Measurements from ENCODE around the gene DIS3L2.

Gene DIS3L2

DNA sequence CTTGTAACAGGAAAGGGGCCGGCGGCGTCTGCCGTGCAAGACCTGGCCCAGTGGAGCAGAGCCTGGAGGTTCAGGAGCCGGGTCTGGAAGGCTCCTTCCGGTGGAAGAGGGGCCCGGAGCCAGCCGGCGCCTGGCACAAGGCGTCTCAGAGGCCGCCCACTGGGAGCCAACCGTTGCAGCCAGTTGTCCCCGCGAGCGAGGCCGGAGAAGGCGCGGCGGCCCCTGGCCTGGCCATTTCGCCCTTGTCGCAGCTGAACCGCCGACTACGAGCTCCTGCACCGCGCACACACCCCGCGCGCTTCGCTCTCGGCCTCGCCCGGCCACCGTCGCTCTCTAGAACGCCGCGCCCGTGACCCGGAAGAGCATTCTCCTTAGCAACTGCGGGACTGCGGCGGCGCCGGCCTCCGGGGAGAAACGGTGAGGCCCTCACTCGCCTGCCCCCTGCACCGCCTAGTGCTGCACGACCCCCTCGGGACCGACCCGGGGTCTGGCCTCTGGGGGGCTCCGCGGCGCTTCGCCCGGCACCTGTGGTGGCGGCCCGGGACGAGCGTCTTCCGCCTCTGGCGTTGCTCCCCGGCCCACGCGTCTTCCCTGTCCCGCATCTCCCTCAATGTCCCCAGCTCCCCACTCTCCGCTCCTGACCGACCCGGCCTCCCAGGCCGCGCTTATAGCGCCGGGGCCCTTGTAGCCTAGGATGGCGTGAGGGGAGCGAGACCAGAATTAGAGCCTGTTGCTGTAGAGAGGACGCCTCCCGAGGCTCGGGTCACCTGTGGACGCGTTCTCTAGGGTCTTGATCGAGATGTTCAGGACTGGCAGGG lies at the start of gene DIS3L2:
DIS3L2 (plus strand) TSS at position 365 of the 818 bp plus-strand sequence. CDS start 53,215 bp downstream, outside the sequence.
- DNase-seq, result peak; percentile 30

DNA sequence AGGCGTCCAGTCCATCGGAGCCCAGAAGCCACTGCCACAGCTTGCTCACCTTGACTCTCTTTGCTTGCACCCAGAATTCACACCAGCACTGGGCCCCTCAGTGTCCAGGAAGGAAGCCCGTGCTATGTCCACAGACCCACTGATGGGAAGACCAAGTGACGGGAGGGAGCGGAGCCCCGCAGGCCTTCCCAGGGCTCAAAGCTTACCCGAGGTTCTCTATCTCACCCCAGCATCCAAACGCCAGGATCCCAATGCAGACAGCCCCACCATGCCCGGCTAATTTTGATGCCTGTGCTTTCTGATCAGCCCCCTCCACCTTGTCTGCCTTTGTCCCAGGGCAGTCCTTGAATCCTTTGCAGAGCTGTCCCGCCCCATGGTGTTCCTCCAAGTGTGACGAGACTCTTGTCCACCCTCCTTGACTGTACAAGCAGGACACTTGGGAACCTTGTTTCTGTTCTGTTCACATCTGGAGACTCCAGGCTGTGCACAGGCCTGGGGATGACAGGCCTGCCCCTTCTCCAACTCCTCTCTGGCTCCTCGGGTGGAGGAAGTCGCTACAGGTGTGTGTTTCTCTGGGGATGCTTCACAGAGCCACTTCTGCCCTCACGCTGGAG lies 47.3 kb upstream of the DIS3L2 start:
- DNase-seq, result no peak

DNA sequence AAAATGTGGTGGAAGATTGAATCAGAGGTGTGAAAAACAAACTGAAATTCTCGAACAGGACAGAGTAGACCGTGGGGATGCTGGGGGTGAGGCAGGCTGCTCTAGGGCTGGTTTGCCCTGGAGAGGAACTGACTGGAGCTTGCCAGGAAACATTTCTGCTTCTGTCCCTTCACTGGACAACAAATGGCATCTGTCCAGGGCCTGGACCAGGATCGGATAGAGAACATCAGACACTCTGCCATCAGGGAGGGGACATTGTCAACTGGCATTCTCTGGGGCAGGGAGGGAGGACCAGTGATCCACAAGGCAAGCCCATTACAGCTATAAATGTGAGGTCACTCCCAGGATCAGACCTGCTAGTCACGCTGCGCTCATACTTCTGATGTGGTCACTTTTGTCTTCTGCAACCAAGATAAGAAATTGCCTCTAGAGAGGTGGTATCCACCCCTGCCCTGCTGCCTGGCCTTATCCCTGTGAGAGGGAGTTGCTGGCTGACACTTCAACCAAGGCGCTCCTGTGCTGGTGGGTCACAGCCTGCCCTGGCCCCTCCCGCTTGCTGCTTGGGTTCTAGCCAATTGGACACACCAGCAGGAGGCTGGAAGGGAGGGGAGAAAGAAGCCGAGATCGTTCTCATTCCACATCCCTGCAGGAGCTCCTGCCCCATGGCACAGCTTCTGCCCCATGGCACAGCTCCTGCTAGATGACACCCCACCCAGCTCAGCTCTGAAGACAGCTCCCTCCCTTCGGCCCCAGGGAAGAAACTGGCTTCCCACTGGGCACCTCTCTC lies 44.0 kb upstream of the DIS3L2 start:
- DNase-seq, result no peak

DNA sequence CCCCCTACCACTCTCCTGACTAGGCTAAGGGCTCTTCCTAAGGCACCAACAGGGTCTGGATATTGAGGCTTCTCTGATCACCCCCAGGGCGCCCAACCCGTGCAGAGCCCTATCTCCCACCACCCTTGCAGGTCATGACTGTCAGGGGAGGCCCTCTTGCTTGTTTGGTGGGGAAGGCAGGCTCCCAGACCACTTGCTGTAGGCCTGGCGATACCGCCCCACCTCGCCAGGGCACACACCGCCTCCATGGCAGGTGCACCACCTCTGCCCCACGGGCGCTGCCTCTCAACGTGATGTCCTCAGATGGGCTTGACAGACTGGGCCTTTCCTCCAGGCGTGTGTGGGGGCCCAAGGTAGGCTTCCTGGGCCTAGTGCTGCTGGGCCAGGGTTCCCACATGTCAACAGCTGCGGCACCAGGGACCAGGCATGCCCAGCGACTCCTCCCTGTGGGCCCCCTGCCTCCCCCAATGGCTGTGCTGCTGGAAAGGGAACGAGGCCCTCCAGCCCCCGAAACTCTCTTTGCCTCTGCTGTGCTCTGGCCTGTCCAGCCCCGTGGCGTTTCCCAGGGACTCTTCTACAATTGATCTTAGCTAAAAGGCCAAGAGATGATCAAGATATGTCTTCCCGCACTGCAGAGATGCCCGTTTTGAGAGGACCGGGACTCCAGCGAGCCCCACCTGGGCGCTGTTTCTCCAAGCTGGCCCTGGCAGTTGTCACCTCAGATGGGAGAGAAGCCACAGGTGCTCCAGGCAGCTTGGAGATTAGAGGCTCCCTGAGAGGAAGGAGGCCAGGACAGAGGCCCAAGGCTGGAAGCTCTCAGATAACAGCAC lies 42.8 kb upstream of the DIS3L2 start:
- DNase-seq, result no peak

GRCh38 chr2:231919341-231920035 lies 42.0 kb upstream of the DIS3L2 start:
- DNase-seq, result no peak

DNA sequence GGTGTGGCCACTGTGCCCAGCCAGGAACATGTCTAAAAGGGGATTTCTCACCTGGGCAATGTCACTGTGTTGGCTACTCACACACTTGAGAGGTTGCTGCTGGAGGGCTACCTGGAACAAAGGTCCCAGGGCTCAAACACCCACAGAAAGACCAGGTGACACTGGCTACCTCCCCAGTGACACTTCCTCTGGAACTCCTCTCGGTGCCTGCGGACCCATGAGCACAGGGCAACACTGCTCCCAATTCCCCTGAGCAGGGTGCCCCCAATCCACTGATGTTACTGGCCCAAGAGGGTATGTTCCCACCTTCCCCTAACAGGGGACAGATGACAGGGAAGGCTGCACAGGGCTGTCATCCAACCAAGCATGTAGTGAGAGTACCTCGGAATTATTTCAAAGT lies 41.1 kb upstream of the DIS3L2 start:
- no peak for DNase-seq

GRCh38 chr2:231920795-231921194 lies 40.7 kb upstream of the DIS3L2 start:
- no peak for DNase-seq

DNA sequence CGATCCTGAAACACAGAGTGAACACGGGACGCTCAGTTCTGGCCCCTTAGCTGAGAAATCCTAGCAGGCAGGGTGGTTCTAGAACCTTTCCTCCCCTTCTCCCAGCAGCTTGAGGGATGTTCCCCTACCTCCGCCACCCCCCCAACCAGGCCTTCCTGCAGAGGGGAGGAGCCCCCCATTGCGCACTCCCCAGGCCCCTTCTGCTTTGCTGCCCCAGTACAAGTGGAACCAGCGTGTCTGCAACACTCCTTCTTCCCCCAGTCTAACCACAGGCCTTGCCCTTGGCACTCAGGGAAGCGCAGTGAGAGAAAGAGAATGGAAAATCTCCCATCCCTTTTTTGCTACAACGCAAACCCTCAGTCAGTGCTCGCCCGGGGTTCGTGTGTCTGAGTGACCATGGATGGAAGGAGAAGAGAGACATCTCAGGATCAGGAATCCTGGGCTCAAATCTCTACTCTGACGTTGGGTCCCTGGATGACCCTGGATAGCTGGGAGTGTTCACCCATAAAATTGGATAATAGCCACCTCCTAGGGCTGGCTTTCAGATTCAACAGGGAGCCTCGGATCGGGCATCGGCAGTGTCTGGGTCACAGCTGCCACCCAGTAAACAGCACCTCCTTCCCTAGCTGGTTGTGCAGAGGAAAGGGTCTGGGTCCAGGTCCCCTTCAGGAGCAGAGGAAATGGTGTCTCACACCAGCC lies 39.1 kb upstream of the DIS3L2 start:
- no peak for DNase-seq

- no peak for DNase-seq
Observed at GRCh38 chr2:231923010-231923344, 38.5 kb upstream of the DIS3L2 start.

DNA sequence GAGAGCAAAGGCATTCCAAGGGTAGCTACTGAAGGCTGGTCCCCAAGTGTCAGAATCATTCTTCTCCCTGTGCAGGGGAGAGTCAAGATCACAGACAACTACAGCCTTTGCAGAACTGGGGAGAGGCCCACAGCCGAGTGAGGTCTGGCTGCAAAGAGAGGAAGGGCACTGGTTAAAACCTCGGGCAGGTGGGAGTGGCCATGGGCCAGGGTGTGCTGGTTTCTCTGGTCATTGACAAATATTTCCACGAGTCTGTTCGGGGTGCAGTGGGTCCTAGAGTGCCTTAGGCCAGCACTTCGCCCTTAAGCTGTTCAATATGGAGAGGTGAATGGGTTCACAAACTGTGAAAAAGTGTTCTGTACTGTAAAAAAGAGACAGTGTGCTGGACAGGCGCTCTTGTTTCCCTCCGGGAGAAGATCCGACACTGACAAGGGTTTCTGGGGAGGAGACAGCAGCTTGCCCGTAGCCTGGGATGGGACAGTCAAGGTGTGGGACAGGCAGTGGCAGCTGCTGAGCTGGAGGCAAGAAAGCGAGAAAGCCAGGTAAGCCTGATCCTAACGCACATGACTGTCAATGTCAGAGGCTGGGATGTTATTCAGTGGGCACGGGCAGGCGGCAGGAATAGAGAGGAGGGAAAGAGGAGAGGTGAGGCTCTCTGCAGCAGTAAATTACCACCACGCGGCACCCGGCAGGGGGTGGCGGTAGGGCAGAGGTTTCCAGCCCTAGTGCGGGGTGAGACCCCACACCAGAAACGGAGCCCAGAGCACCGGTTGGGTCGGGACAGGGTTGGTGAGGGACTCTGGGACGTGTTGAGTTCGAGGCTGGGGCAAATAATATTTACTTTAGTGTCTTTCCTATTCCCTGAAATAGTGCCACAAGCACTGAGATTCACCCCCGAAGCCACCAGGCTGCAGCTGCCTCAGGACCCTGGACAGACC lies 37.3 kb upstream of the DIS3L2 start:
- no peak for DNase-seq

DNA sequence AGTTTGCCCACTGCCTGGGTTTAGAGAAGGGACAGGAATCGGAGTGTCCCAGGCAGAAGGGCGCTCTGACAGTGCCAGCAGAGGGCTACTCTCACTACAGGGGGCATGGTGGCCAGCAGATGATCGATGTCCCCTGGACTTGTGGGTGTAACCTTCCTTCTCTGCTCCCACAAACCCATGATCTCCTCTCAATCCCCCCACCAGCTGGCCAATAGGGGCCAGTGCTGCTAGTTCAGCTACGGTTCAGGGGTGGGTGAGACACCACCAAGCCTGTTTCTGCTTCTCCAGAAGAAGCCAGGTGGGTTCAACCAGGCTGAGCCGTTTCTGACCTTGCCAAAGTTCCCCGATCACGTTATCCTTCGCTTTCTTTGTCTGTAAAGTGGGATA lies 36.6 kb upstream of the DIS3L2 start:
- no peak for DNase-seq

DNA sequence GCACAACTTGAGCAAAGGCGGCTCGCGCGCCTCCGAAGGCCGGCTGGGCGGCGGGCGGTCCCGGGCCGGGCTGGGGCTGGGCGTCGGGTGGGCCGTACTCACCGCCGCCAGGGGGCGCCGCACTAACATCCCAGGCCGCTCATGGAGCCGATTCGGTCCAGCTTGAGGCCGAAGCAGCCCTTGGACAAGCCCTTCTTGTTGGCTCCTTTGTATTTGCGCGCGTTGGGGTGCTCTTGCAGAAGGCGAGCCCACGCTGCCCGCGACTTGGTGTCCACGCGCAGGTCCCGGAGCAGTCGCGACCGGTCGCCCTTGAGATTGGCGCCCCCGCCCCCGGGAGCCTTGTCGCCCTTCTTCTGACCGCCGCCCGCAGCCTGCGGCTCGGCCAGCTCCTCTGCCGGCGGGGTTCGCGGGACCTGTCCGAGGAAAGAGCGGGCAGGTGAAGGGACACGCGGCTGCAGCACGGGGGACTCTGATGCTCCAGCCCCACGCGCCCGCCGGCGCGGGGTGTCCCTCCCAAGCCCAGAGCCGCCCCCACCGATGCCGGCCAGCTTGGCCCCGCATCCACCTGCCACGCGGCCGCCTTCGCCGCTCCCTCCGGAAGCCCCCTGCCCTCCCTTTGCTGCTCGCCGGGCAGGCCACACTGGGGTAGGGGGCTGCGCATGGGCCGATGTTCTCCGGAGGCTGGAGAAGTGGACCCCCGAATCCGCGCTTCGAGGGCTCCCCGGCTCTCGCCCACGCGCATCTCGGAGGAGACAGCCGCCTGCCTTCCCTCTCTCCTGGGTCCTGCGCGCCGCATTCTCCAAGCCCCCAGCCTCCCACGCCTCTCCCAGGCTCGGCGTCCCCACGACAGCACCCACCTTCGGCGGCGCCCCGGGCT lies 36.0 kb upstream of the DIS3L2 start:
- peak; percentile 16 for DNase-seq

- DNase-seq, result peak; percentile 1
Observed at GRCh38 chr2:231926180-231926741, 35.3 kb upstream of the DIS3L2 start, which contains the start of gene NPPC. Gene NPPC (minus strand): TSS chr2:231926396. CDS start chr2:231926249, 147 bp downstream.

- no peak for DNase-seq
Observed at GRCh38 chr2:231926761-231927565, 34.5 kb upstream of the DIS3L2 start.

GRCh38 chr2:231927566-231927890 lies 34.0 kb upstream of the DIS3L2 start:
- DNase-seq, result no peak

DNA sequence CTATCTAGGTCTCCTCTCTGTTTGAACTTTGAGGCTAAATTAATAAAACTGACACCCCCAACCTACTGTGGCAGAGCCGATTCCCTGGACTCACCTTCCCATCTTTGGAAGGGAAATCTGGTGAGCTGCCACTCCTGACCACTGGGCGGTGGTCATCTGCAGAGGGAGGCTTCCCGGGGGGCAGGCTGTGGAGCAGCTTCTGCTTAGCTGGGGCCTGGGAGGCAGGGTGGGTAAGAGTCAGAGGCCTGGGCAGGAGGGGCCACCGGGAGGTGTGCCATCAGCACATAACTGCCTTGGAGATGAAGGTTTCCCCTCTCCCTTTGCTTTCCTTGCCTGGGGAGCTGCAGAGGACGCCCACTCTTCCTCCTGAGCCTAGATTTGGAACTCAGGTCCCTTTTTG lies 33.0 kb upstream of the DIS3L2 start:
- no peak for DNase-seq

DNA sequence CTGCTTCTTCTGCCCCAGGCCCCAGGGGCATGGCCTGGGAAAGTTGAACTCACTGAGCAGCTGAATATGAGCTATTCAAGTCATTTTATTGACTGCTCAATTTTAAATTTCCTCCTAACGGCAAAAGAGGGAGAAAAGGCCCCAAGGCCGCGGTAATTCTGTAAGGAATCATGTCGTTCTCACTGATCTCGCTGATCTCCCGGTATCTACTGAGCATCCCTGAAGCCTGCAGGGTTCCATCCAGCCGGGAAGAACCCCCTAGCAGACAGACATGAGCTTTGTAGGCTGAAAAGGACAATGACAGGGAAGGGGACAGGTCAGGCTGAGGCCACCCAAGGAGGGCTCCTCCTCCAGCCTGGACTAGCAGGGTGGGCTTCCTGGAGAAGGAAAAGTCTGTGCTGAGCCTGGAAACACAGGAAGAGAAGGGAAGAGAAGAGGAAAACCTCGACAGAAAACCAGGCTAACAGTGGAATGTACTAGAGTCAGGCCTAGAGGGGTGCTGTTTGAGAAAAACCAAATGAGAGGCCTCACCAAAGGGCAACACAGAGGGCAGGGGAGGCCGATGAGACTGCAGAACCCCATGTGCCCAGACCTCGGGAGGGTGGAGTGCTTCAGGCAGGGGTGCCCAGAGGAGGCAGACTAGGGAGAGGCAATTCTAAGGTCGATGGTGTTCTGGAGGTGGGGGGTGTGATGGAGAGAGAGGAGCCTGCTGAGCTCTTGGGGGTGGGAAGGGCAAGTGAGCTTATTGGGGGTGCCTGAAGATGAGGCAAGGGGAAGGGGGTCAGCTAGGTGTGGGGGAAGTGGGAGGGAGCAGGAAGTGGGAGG lies 32.4 kb upstream of the DIS3L2 start:
- DNase-seq, result no peak
